Esophagus (tissue), 2 donors: ENCODE measurements around the gene LRRC4C. TPM values are rescaled to one million over a fixed set of nuclear protein-coding genes. Genes with fewer than 3 reads are reported as not detected.

Experiments
- H3K27ac ChIP-seq, 2 donors: one replicate each; pipeline ENCODE4 v1.5.1; 2013; ENCODE audit warnings: low read depth in 2 of 2, mild to moderate bottlenecking in 2 of 2, inconsistent platforms in 1 of 2, low read length in 1 of 2, moderate library complexity in 1 of 2
- H3K27me3 ChIP-seq, 2 donors: one replicate each; pipeline ENCODE4 v1.6.1; 2013; ENCODE audit warnings: low read length in 2 of 2, control low read depth in 1 of 2, mild to moderate bottlenecking in 1 of 2; ENCODE audit not compliant: insufficient read depth in 2 of 2, control insufficient read depth in 1 of 2
- H3K36me3 ChIP-seq, 2 donors: one replicate each; pipeline ENCODE4 v1.6.1; 2013; ENCODE audit warnings: low read length in 1 of 2; ENCODE audit not compliant: control insufficient read depth in 2 of 2, insufficient read depth in 2 of 2
- H3K4me1 ChIP-seq, 2 donors: one replicate each; pipeline ENCODE4 v1.6.1; 2013; ENCODE audit warnings: low read length in 1 of 2; ENCODE audit not compliant: control insufficient read depth in 2 of 2, insufficient read depth in 2 of 2
- H3K4me3 ChIP-seq, 2 donors: one replicate each; pipeline ENCODE4 v1.5.1; 2013; ENCODE audit warnings: low read length in 2 of 2, mild to moderate bottlenecking in 2 of 2, low read depth in 1 of 2, moderate library complexity in 1 of 2
- H3K9me3 ChIP-seq, 2 donors: one replicate each; pipeline ENCODE4 v1.6.1; 2013; ENCODE audit warnings: mild to moderate bottlenecking in 2 of 2, low read depth in 1 of 2, low read length in 1 of 2, moderate library complexity in 1 of 2; ENCODE audit not compliant: control insufficient read depth in 2 of 2, insufficient read depth in 1 of 2
- whole genome bisulfite sequencing, 2 donors: extraction: QIAGEN DNeasy Blood & Tissue Kit; methylation state at CpG; one replicate each; pipeline ENCODE4 v1.1.7; 2013; 5-methylcytosine and 5-hydroxymethylcytosine counted together
- polyA plus RNA-seq, 2 donors: library from polyadenylated mRNA; stranded (reverse); fragments of 200-250 nt; gene quantifications; one replicate each; pipeline ENCODE4 v1.2.3, GENCODE V29; 2013
- donor health status: healthy with polysubstance abuse.
- donor health status: Bipolar disorder and iron deficiency.

LRRC4C gene
- polyA plus RNA-seq, 2 donors, result 0.04 to 0.12 TPM

GRCh38 chr11:41201156-41201555, 258.3 kb downstream of the LRRC4C start:
- H3K9me3 ChIP-seq, result no peaks in the 10 kb centered on the region
- H3K4me3 ChIP-seq, result no peak overlapping the region
- no peak overlapping the region for H3K27ac ChIP-seq
- no peaks in the 10 kb centered on the region for H3K4me1 ChIP-seq
- no peaks in the 10 kb centered on the region for H3K36me3 ChIP-seq
- no peaks in the 10 kb centered on the region for H3K27me3 ChIP-seq
- WGBS, 2 donors, result 2 to 3% methylated on average over 5 of the region's 5 CpGs

- 61% methylated on average over 14 of the region's 14 CpGs for WGBS, 2 donors
- H3K27me3 ChIP-seq, result no peaks in the 10 kb centered on the region
- H3K4me3 ChIP-seq, result no peak overlapping the region
- H3K4me1 ChIP-seq, result no peaks in the 10 kb centered on the region
- no peaks in the 10 kb centered on the region for H3K36me3 ChIP-seq
- no peaks in the 10 kb centered on the region for H3K9me3 ChIP-seq
- no peak overlapping the region for H3K27ac ChIP-seq
Measured at GRCh38 chr11:41190437-41191082, 268.9 kb downstream of the LRRC4C start.

GRCh38 chr11:41189701-41190436, 269.6 kb downstream of the LRRC4C start:
- no peaks in the 10 kb centered on the region for H3K9me3 ChIP-seq
- H3K36me3 ChIP-seq, result no peaks in the 10 kb centered on the region
- no peak overlapping the region for H3K4me3 ChIP-seq
- 37 to 48% methylated on average over 4 of the region's 4 CpGs for WGBS, 2 donors
- H3K4me1 ChIP-seq, result no peaks in the 10 kb centered on the region
- no peak overlapping the region for H3K27ac ChIP-seq
- no peaks in the 10 kb centered on the region for H3K27me3 ChIP-seq

GRCh38 chr11:41177791-41178190, 281.7 kb downstream of the LRRC4C start:
- no peaks in the 10 kb centered on the region for H3K4me1 ChIP-seq
- H3K4me3 ChIP-seq, result no peak overlapping the region
- no peaks in the 10 kb centered on the region for H3K36me3 ChIP-seq
- H3K27ac ChIP-seq, result no peak overlapping the region
- 80 to 91% methylated on average over 4 of the region's 4 CpGs for WGBS, 2 donors
- no peaks in the 10 kb centered on the region for H3K9me3 ChIP-seq
- no peaks in the 10 kb centered on the region for H3K27me3 ChIP-seq

GRCh38 chr11:41175304-41175972, 284.0 kb downstream of the LRRC4C start:
- Histone ChIP-seq H3K27ac (no peak overlapping the region), H3K4me1 (no peaks in the 10 kb centered on the region), H3K27me3 (no peaks in the 10 kb centered on the region), H3K9me3 (no peaks in the 10 kb centered on the region), H3K36me3 (no peaks in the 10 kb centered on the region), H3K4me3 (no peak overlapping the region)
- 30 to 34% methylated on average over 1 of the region's 1 CpG for WGBS, 2 donors

GRCh38 chr11:41146326-41146725, 313.1 kb downstream of the LRRC4C start:
- H3K36me3 ChIP-seq, result no peaks in the 10 kb centered on the region
- no peak overlapping the region for H3K27ac ChIP-seq
- no peaks in the 10 kb centered on the region for H3K27me3 ChIP-seq
- H3K9me3 ChIP-seq, result peaks cover 0 to 3% of the 10 kb centered on the region in 2 donors
- H3K4me1 ChIP-seq, result no peaks in the 10 kb centered on the region
- H3K4me3 ChIP-seq, result no peak overlapping the region
- 51 to 60% methylated on average over 2 of the region's 2 CpGs for WGBS, 2 donors

- 75 to 77% methylated on average over 5 of the region's 5 CpGs for WGBS, 2 donors
- Histone ChIP-seq H3K9me3 (peaks cover 0 to 3% of the 10 kb centered on the region in 2 donors), H3K4me1 (no peaks in the 10 kb centered on the region), H3K4me3 (no peak overlapping the region), H3K27me3 (no peaks in the 10 kb centered on the region), H3K36me3 (no peaks in the 10 kb centered on the region), H3K27ac (no peak overlapping the region)
Measured at GRCh38 chr11:41145420-41145819, 314.0 kb downstream of the LRRC4C start.

- H3K9me3 ChIP-seq, result no peaks in the 10 kb centered on the region
- H3K36me3 ChIP-seq, result no peaks in the 10 kb centered on the region
- no peak overlapping the region for H3K4me3 ChIP-seq
- no peaks in the 10 kb centered on the region for H3K4me1 ChIP-seq
- no peaks in the 10 kb centered on the region for H3K27me3 ChIP-seq
- no peak overlapping the region for H3K27ac ChIP-seq
- WGBS, 2 donors, result 8 to 11% methylated on average over 1 of the region's 1 CpG
Measured at GRCh38 chr11:41134971-41135370, 324.5 kb downstream of the LRRC4C start.

- H3K36me3 ChIP-seq, result no peaks in the 10 kb centered on the region
- WGBS, 2 donors, result 56 to 74% methylated on average over 2 of the region's 2 CpGs
- no peak overlapping the region for H3K4me3 ChIP-seq
- no peaks in the 10 kb centered on the region for H3K9me3 ChIP-seq
- no peak overlapping the region for H3K27ac ChIP-seq
- H3K4me1 ChIP-seq, result no peaks in the 10 kb centered on the region
- no peaks in the 10 kb centered on the region for H3K27me3 ChIP-seq
Measured at GRCh38 chr11:41133023-41133422, 326.4 kb downstream of the LRRC4C start.
